Hepatocyte (in vitro differentiated cells): ENCODE results near the gene VANGL1. TPM values are rescaled to one million over a fixed set of nuclear protein-coding genes. Genes with fewer than 3 reads are reported as not detected.

ENCODE experiments used
- DNase-seq: peaks from one replicate; pipeline ENCODE4 v3.0.0-alpha.2; 2016; ENCODE audit warnings: low spot score
- H2AFZ ChIP-seq: fragments of 200-600 bp; sonication (generic); 2 replicates; pipeline ENCODE4 v1.6.0; 2016; ENCODE audit warnings: antibody characterized with exemption, mild to moderate bottlenecking
- H3K27ac ChIP-seq: fragments of 200-600 bp; sonication (generic); 2 replicates; pipeline ENCODE4 v1.5.1; 2016; ENCODE audit warnings: mild to moderate bottlenecking
- H3K27me3 ChIP-seq: fragments of 200-600 bp; sonication (generic); 2 replicates; pipeline ENCODE4 v1.6.1; 2016
- H3K36me3 ChIP-seq: fragments of 200-600 bp; sonication (generic); replicated peaks from 2 replicates; pipeline ENCODE4 v1.5.1; 2016; ENCODE audit warnings: low read depth; ENCODE audit not compliant: insufficient read depth
- H3K4me1 ChIP-seq: fragments of 200-600 bp; sonication (generic); 2 replicates; pipeline ENCODE4 v1.5.1; 2016; ENCODE audit warnings: mild to moderate bottlenecking, moderate library complexity; ENCODE audit not compliant: insufficient read depth
- H3K4me2 ChIP-seq: fragments of 200-600 bp; sonication (generic); 2 replicates; pipeline ENCODE4 v1.6.0; 2016
- H3K4me3 ChIP-seq: fragments of 200-600 bp; sonication (generic); 2 replicates; pipeline ENCODE4 v1.5.1; 2016; ENCODE audit warnings: mild to moderate bottlenecking
- H3K79me2 ChIP-seq: fragments of 200-600 bp; sonication (generic); 2 replicates; pipeline ENCODE4 v1.6.0; 2017; ENCODE audit warnings: mild to moderate bottlenecking
- H3K9me2 ChIP-seq: fragments of 200-600 bp; sonication (generic); replicated peaks from 2 replicates; pipeline ENCODE4 v1.6.0; 2017; ENCODE audit warnings: mild to moderate bottlenecking; ENCODE audit not compliant: insufficient read depth
- H3K9me3 ChIP-seq: fragments of 200-600 bp; sonication (generic); 2 replicates; pipeline ENCODE4 v1.5.1; 2016; ENCODE audit warnings: low read depth, mild to moderate bottlenecking
- H4K20me1 ChIP-seq: fragments of 200-600 bp; sonication (generic); 2 replicates; pipeline ENCODE4 v1.6.0; 2016; ENCODE audit warnings: mild to moderate bottlenecking; ENCODE audit not compliant: insufficient read depth, poor library complexity, severe bottlenecking
- EZH2 ChIP-seq: fragments of 200-600 bp; sonication (generic); IDR thresholded peaks from 2 replicates; pipeline ENCODE4 v1.6.1; 2016; ENCODE audit warnings: antibody characterized with exemption, mild to moderate bottlenecking, borderline replicate concordance
- EZH2phosphoT487 ChIP-seq: fragments of 200-600 bp; sonication (generic); IDR thresholded peaks from one replicate; pipeline ENCODE4 v1.6.1; 2018; ENCODE audit warnings: antibody characterized with exemption, mild to moderate bottlenecking, low read depth, moderate library complexity; ENCODE audit not compliant: unreplicated experiment, severe bottlenecking
- WGBS: methylation state at CpG from one replicate; pipeline ENCODE4 v1.1.6; 2016; ENCODE audit warnings: low lambda C conversion rate; ENCODE audit errors: missing lambda C conversion rate; 5-methylcytosine and 5-hydroxymethylcytosine counted together
- polyA plus RNA-seq: library from polyadenylated mRNA; unstranded; fragments of >200 nt; fragmentation: Nextera tagmentation; extraction: Ambion mirVana; gene quantifications from 2 replicates; pipeline ENCODE4 v1.2.1, GENCODE V29; 2016
- total RNA-seq: library from RNA; depleted of rRNA; stranded (reverse); fragments of >200 nt; gene quantifications from 2 replicates; pipeline ENCODE4 v1.2.3, GENCODE V29; 2014
- TF ChIP-seq, protein P1 (sequence below): fragments of 200-600 bp; sonication (generic); IDR thresholded peaks from 2 replicates; pipeline ENCODE4 v1.5.1; 2016; ENCODE audit warnings: antibody characterized with exemption, mild to moderate bottlenecking; ENCODE audit not compliant: poor library complexity

Gene VANGL1
- total and polyA plus RNA-seq, 2 experiments from 2014 or later, result 11.6 to 12.1 TPM

- H3K27ac ChIP-seq, result no peak overlapping the region
- WGBS, result 79% methylated on average over 5 of the region's 5 CpGs
- peaks cover 46% of the 10 kb centered on the region for H3K79me2 ChIP-seq
- no peaks in the 10 kb centered on the region for H3K9me3 ChIP-seq
- H3K4me2 ChIP-seq, result no peak overlapping the region
- H3K27me3 ChIP-seq, result no peaks in the 10 kb centered on the region
- TF ChIP-seq, protein P1, sequence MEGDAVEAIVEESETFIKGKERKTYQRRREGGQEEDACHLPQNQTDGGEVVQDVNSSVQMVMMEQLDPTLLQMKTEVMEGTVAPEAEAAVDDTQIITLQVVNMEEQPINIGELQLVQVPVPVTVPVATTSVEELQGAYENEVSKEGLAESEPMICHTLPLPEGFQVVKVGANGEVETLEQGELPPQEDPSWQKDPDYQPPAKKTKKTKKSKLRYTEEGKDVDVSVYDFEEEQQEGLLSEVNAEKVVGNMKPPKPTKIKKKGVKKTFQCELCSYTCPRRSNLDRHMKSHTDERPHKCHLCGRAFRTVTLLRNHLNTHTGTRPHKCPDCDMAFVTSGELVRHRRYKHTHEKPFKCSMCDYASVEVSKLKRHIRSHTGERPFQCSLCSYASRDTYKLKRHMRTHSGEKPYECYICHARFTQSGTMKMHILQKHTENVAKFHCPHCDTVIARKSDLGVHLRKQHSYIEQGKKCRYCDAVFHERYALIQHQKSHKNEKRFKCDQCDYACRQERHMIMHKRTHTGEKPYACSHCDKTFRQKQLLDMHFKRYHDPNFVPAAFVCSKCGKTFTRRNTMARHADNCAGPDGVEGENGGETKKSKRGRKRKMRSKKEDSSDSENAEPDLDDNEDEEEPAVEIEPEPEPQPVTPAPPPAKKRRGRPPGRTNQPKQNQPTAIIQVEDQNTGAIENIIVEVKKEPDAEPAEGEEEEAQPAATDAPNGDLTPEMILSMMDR, result no peak
- TF ChIP-seq EZH2 (no peak), EZH2phosphoT487 (no peak)
- DNase-seq, result no peak
- H3K4me1 ChIP-seq, result peaks cover 8% of the 10 kb centered on the region
- H3K4me3 ChIP-seq, result no peak overlapping the region
- H4K20me1 ChIP-seq, result no peaks in the 10 kb centered on the region
- no peaks in the 10 kb centered on the region for H3K36me3 ChIP-seq
- no peak overlapping the region for H2AFZ ChIP-seq
- H3K9me2 ChIP-seq, result no peaks in the 10 kb centered on the region
Measured at GRCh38 chr1:115656461-115657077, 14.8 kb downstream of the VANGL1 start.

- no peak overlapping the region for H2AFZ ChIP-seq
- TF ChIP-seq, protein P1, result no peak
- TF ChIP-seq EZH2 (no peak), EZH2phosphoT487 (no peak)
- peaks cover 8% of the 10 kb centered on the region for H3K4me1 ChIP-seq
- H3K9me2 ChIP-seq, result no peaks in the 10 kb centered on the region
- no peaks in the 10 kb centered on the region for H3K27me3 ChIP-seq
- WGBS, result 67% methylated on average over 1 of the region's 1 CpG
- H3K4me3 ChIP-seq, result no peak overlapping the region
- H3K36me3 ChIP-seq, result no peaks in the 10 kb centered on the region
- H3K27ac ChIP-seq, result no peak overlapping the region
- no peaks in the 10 kb centered on the region for H3K9me3 ChIP-seq
- peaks cover 31% of the 10 kb centered on the region for H3K79me2 ChIP-seq
- no peaks in the 10 kb centered on the region for H4K20me1 ChIP-seq
- H3K4me2 ChIP-seq, result no peak overlapping the region
- no peak for DNase-seq
Measured at GRCh38 chr1:115658646-115659045, 16.9 kb downstream of the VANGL1 start.

DNA sequence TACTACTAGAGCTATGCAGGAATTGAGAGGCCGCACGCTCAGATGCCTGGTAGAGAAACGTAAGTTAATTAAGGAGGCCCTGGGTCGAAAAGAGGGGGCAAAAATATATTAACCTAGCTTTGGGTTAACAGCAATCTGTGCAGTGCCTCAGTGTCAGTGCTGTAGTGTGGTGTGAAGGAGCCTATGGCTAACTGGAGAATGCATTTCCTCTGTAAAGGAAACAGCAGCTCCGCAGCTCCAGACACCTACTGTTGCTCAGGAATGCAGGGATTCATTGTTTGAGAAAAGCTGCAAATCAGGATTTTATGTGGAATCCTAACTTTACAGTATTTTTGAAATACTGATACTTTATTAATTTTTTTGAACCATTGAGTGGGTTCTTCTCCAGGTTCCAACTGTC, 18.4 kb downstream of the VANGL1 start:
- WGBS, result 86% methylated on average over 5 of the region's 5 CpGs
- Histone ChIP-seq H4K20me1 (no peaks in the 10 kb centered on the region), H3K9me2 (no peaks in the 10 kb centered on the region), H3K4me2 (no peak overlapping the region), H3K79me2 (peaks cover 31% of the 10 kb centered on the region), H3K27ac (no peak overlapping the region), H3K4me1 (peaks cover 3% of the 10 kb centered on the region), H3K36me3 (no peaks in the 10 kb centered on the region), H3K27me3 (no peaks in the 10 kb centered on the region), H3K4me3 (no peak overlapping the region), H2AFZ (no peak overlapping the region), H3K9me3 (no peaks in the 10 kb centered on the region)
- no peak for TF ChIP-seq EZH2phosphoT487
- no peak for TF ChIP-seq EZH2
- DNase-seq, result no peak

DNA sequence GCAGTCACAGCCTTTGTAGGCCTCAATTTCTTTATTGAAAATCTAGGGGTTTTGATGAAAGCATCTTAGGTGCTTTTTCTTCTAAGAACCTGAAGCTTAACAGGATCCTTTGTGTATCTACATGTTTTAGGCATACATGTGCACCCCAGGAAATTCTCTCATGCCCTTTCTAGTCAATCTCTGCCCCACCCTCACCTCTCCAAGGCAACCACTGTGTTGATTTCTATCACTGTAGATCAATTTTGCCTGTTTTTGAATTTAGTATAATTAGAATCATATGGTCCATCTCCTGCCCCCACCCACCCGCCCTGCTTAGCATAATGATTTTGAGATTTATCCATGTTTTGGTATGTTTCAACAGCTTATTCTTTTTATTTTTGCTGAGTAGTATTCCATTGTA, 19.4 kb downstream of the VANGL1 start:
- H3K4me3 ChIP-seq, result no peak overlapping the region
- no peak overlapping the region for H3K4me2 ChIP-seq
- H2AFZ ChIP-seq, result no peak overlapping the region
- no peak overlapping the region for H3K27ac ChIP-seq
- TF ChIP-seq, protein P1, result no peak
- TF ChIP-seq EZH2 (no peak), EZH2phosphoT487 (no peak)
- H3K79me2 ChIP-seq, result peaks cover 23% of the 10 kb centered on the region
- H3K4me1 ChIP-seq, result no peaks in the 10 kb centered on the region
- 100% methylated on average over 1 of the region's 1 CpG for WGBS
- no peaks in the 10 kb centered on the region for H4K20me1 ChIP-seq
- H3K27me3 ChIP-seq, result no peaks in the 10 kb centered on the region
- H3K9me2 ChIP-seq, result no peaks in the 10 kb centered on the region
- no peaks in the 10 kb centered on the region for H3K9me3 ChIP-seq
- H3K36me3 ChIP-seq, result no peaks in the 10 kb centered on the region
- DNase-seq, result no peak
